MCF 10A (cell line): ENCODE data around the gene GAS2L1. TPM values are rescaled to one million over a fixed set of nuclear protein-coding genes. Genes with fewer than 3 reads are reported as not detected.
A peak's percentile ranks its signal among the peaks of the same experiment; 100 is the strongest.

Experiments
- BruUV-seq: library from RNA; stranded (reverse); fragments of 400-500 nt; replicated peaks from 2 replicates; lab custom pipeline; 2021; lab: Mats Ljungman, UMichigan
- CTCF ChIA-PET: fragments of 300-600 bp; sonication (Branson Sonifier 250); formaldehyde crosslinking; extraction: SDS; loops from one replicate; lab custom pipeline; 2021; ENCODE audit warnings: antibody characterized with exemption, inconsistent platforms; lab: Yijun Ruan, JAX
- POLR2A ChIA-PET: fragments of 300-600, 350-650 bp; sonication (Branson Sonifier 250); formaldehyde crosslinking; extraction: SDS; loops from one replicate; lab custom pipeline; 2020; ENCODE audit warnings: antibody characterized with exemption, inconsistent platforms; lab: Yijun Ruan, JAX
- DNase-seq: peaks from one replicate; pipeline ENCODE4 v3.0.0-alpha.2; 2018; ENCODE audit not compliant: unreplicated experiment
- H3K27ac Mint-ChIP-seq: one replicate; pipeline ENCODE4 v1.8.0; 2022; ENCODE audit warnings: mild to moderate bottlenecking, low read depth, mixed read lengths; ENCODE audit not compliant: unreplicated experiment
- H3K27me3 Mint-ChIP-seq: one replicate; pipeline ENCODE4 v1.8.0; 2022; ENCODE audit warnings: mixed read lengths; ENCODE audit not compliant: insufficient read depth, unreplicated experiment
- H3K36me3 Mint-ChIP-seq: one replicate; pipeline ENCODE4 v1.8.0; 2022; ENCODE audit warnings: mild to moderate bottlenecking, moderate library complexity, mixed read lengths; ENCODE audit not compliant: insufficient read depth, unreplicated experiment
- H3K4me1 Mint-ChIP-seq: one replicate; pipeline ENCODE4 v1.8.0; 2022; ENCODE audit warnings: mixed read lengths; ENCODE audit not compliant: insufficient read depth, unreplicated experiment
- H3K4me3 Mint-ChIP-seq: one replicate; pipeline ENCODE4 v1.8.0; 2022; ENCODE audit warnings: mild to moderate bottlenecking, moderate library complexity, mixed read lengths; ENCODE audit not compliant: unreplicated experiment
- H3K9me3 Mint-ChIP-seq: one replicate; pipeline ENCODE4 v1.8.0; 2022; ENCODE audit warnings: mixed read lengths; ENCODE audit not compliant: unreplicated experiment
- CTCF ChIP-seq: fragments of 200-600 bp; IDR thresholded peaks from one replicate; pipeline ENCODE4 v1.8.0; 2022; ENCODE audit warnings: antibody characterized with exemption, mild to moderate bottlenecking; ENCODE audit not compliant: unreplicated experiment
- intact Hi-C: fragments of 100-400 bp; cut with micrococcal nuclease; formaldehyde crosslinking; loops from 2 replicates; pipeline ENCODE4 v1.14.1; 2022
- total RNA-seq: library from RNA; stranded (reverse); gene quantifications from 2 replicates; pipeline ENCODE4 v1.2.3, GENCODE V29; 2022

GAS2L1 gene
- total RNA-seq, 1 experiment from 2014 or later: 17.2 TPM

GRCh38 chr22:29265305-29265704, 41.1 kb upstream of the GAS2L1 start:
- Mint-ChIP-seq H3K9me3 (no peaks in the 10 kb centered on the region), H3K27ac (no peak overlapping the region), H3K36me3 (peaks cover 31% of the 10 kb centered on the region), H3K4me3 (no peak overlapping the region), H3K4me1 (peaks cover 9% of the 10 kb centered on the region), H3K27me3 (no peaks in the 10 kb centered on the region)
- POLR2A ChIA-PET: no interaction called here
- BruUV-seq: no TSS peak
- no peak for TF ChIP-seq CTCF
- no peak for DNase-seq
- intact Hi-C loops: no loop called here
- CTCF ChIA-PET: interaction anchor here (0.7 to 1.6 kb wide), 3 partner anchors 17 to 255 kb away, joined by 3 to 11 read pairs (median 3); no protein-coding TSS in a partner anchor

GRCh38 chr22:29265929-29266328, 40.5 kb upstream of the GAS2L1 start:
- Mint-ChIP-seq H3K27ac (peak overlapping the region; percentile 99), H3K27me3 (no peaks in the 10 kb centered on the region), H3K4me3 (peak overlapping the region; percentile 88), H3K36me3 (peaks cover 38% of the 10 kb centered on the region), H3K4me1 (peaks cover 15% of the 10 kb centered on the region), H3K9me3 (no peaks in the 10 kb centered on the region)
- ChIA-PET CTCF (interaction anchor here (0.7 to 1.5 kb wide), 3 partner anchors 18 to 255 kb away, joined by 3 to 13 read pairs (median 3); no protein-coding TSS in a partner anchor), POLR2A (interaction anchor here (0.9 kb wide), 1 partner anchor 9 kb away, joined by 3 read pairs; no protein-coding TSS in a partner anchor)
- DNase-seq: no peak
- TF ChIP-seq CTCF: no peak
- intact Hi-C loops: no loop called here
- BruUV-seq: no TSS peak

GRCh38 chr22:29266564-29267461, 39.6 kb upstream of the GAS2L1 start:
- Mint-ChIP-seq H3K27ac (peak overlapping the region; percentile 99), H3K27me3 (no peaks in the 10 kb centered on the region), H3K36me3 (peaks cover 46% of the 10 kb centered on the region), H3K4me3 (peak overlapping the region; percentile 88), H3K9me3 (no peaks in the 10 kb centered on the region), H3K4me1 (peaks cover 24% of the 10 kb centered on the region)
- peak; percentile 11 for DNase-seq
- no peak for TF ChIP-seq CTCF
- ChIA-PET POLR2A (interaction anchor here (0.5 to 1.5 kb wide), 8 partner anchors 10 to 1852 kb away, joined by 3 to 5 read pairs (median 4); no protein-coding TSS in a partner anchor), CTCF (interaction anchor here (0.6 to 1.5 kb wide), 4 partner anchors 19 to 430 kb away, joined by 3 to 13 read pairs (median 6); no protein-coding TSS in a partner anchor)
- BruUV-seq: no TSS peak
- intact Hi-C loops: no loop called here

- intact Hi-C loops: no loop called here
- POLR2A ChIA-PET: interaction anchor here (0.6 to 1.5 kb wide), 5 partner anchors 22 to 1853 kb away, joined by 3 to 5 read pairs (median 4); no protein-coding TSS in a partner anchor
- BruUV-seq: TSS peak; percentile 54
- Mint-ChIP-seq H3K9me3 (no peaks in the 10 kb centered on the region), H3K36me3 (peaks cover 49% of the 10 kb centered on the region), H3K4me1 (peaks cover 29% of the 10 kb centered on the region), H3K27me3 (no peaks in the 10 kb centered on the region), H3K27ac (peak overlapping the region; percentile 99), H3K4me3 (peak overlapping the region; percentile 88)
- TF ChIP-seq CTCF: no peak
- no peak for DNase-seq
- CTCF ChIA-PET: interaction anchor here (0.6 to 1.5 kb wide), 3 partner anchors 19 to 422 kb away, joined by 3 to 13 read pairs (median 5); no protein-coding TSS in a partner anchor
These were observed 39.0 kb upstream of the GAS2L1 start for GRCh38 chr22:29267462-29267857.
